ENCODE results near the gene GALNT18.

Gene GALNT18

GRCh38 chr11:11427542-11427941 lies 194.3 kb downstream of the GALNT18 start:
- H3K4me1 Mint-ChIP-seq = no peaks in the 10 kb centered on the region
- no peaks in the 10 kb centered on the region for H3K27me3 Mint-ChIP-seq
- H3K27ac Mint-ChIP-seq = no peak overlapping the region
- H3K36me3 Mint-ChIP-seq = no peaks in the 10 kb centered on the region
- H3K4me3 Mint-ChIP-seq = no peak overlapping the region
- no peaks in the 10 kb centered on the region for H3K9me3 Mint-ChIP-seq

- no peaks in the 10 kb centered on the region for H3K36me3 Mint-ChIP-seq
- H3K4me1 Mint-ChIP-seq = no peaks in the 10 kb centered on the region
- no peaks in the 10 kb centered on the region for H3K9me3 Mint-ChIP-seq
- no peak overlapping the region for H3K4me3 Mint-ChIP-seq
- no peak overlapping the region for H3K27ac Mint-ChIP-seq
- no peaks in the 10 kb centered on the region for H3K27me3 Mint-ChIP-seq
These were observed 194.7 kb downstream of the GALNT18 start for GRCh38 chr11:11427140-11427539.

GRCh38 chr11:11426226-11426952 lies 195.4 kb downstream of the GALNT18 start:
- H3K9me3 Mint-ChIP-seq = no peaks in the 10 kb centered on the region
- H3K4me1 Mint-ChIP-seq = no peaks in the 10 kb centered on the region
- no peaks in the 10 kb centered on the region for H3K36me3 Mint-ChIP-seq
- H3K4me3 Mint-ChIP-seq = no peak overlapping the region
- no peaks in the 10 kb centered on the region for H3K27me3 Mint-ChIP-seq
- H3K27ac Mint-ChIP-seq = no peak overlapping the region

GRCh38 chr11:11425806-11426205 lies 196.0 kb downstream of the GALNT18 start:
- no peak overlapping the region for H3K4me3 Mint-ChIP-seq
- H3K27me3 Mint-ChIP-seq = no peaks in the 10 kb centered on the region
- H3K27ac Mint-ChIP-seq = no peak overlapping the region
- H3K4me1 Mint-ChIP-seq = no peaks in the 10 kb centered on the region
- no peaks in the 10 kb centered on the region for H3K9me3 Mint-ChIP-seq
- H3K36me3 Mint-ChIP-seq = no peaks in the 10 kb centered on the region

- no peaks in the 10 kb centered on the region for H3K9me3 Mint-ChIP-seq
These were observed 197.1 kb downstream of the GALNT18 start for GRCh38 chr11:11424688-11425087.

GRCh38 chr11:11422411-11423128 lies 199.2 kb downstream of the GALNT18 start:
- Mint-ChIP-seq H3K36me3 (no peaks in the 10 kb centered on the region), H3K27ac (no peak overlapping the region), H3K9me3 (no peaks in the 10 kb centered on the region), H3K4me3 (no peak overlapping the region), H3K27me3 (no peaks in the 10 kb centered on the region), H3K4me1 (no peaks in the 10 kb centered on the region)

More at GRCh38 chr11:11424688-11425087, 197.1 kb downstream of the GALNT18 start:
- Mint-ChIP-seq H3K36me3 (no peaks in the 10 kb centered on the region), H3K27me3 (no peaks in the 10 kb centered on the region), H3K27ac (no peak overlapping the region), H3K4me3 (no peak overlapping the region), H3K4me1 (no peaks in the 10 kb centered on the region)

- Mint-ChIP-seq H3K4me1 (no peaks in the 10 kb centered on the region), H3K27ac (no peak overlapping the region), H3K9me3 (no peaks in the 10 kb centered on the region), H3K4me3 (no peak overlapping the region), H3K27me3 (peaks cover 5% of the 10 kb centered on the region), H3K36me3 (no peaks in the 10 kb centered on the region)
These were observed 200.3 kb downstream of the GALNT18 start for GRCh38 chr11:11421509-11421908.

- Mint-ChIP-seq H3K36me3 (no peaks in the 10 kb centered on the region), H3K4me3 (no peak overlapping the region), H3K4me1 (no peaks in the 10 kb centered on the region), H3K27ac (no peak overlapping the region), H3K9me3 (no peaks in the 10 kb centered on the region), H3K27me3 (peaks cover 6% of the 10 kb centered on the region)
These were observed 200.9 kb downstream of the GALNT18 start for GRCh38 chr11:11420899-11421285.

- Mint-ChIP-seq H3K9me3 (no peaks in the 10 kb centered on the region), H3K27me3 (peaks cover 6% of the 10 kb centered on the region), H3K27ac (no peak overlapping the region), H3K4me3 (no peak overlapping the region), H3K36me3 (no peaks in the 10 kb centered on the region), H3K4me1 (no peaks in the 10 kb centered on the region)
These were observed 201.5 kb downstream of the GALNT18 start for GRCh38 chr11:11420191-11420898.

GRCh38 chr11:11419747-11420146 lies 202.1 kb downstream of the GALNT18 start:
- Mint-ChIP-seq H3K27me3 (peaks cover 6% of the 10 kb centered on the region), H3K9me3 (no peaks in the 10 kb centered on the region), H3K36me3 (no peaks in the 10 kb centered on the region), H3K27ac (no peak overlapping the region), H3K4me1 (no peaks in the 10 kb centered on the region), H3K4me3 (no peak overlapping the region)

- no peak overlapping the region for H3K27ac Mint-ChIP-seq
- no peak overlapping the region for H3K4me3 Mint-ChIP-seq
- H3K27me3 Mint-ChIP-seq = peaks cover 6% of the 10 kb centered on the region
- no peaks in the 10 kb centered on the region for H3K4me1 Mint-ChIP-seq
- H3K36me3 Mint-ChIP-seq = no peaks in the 10 kb centered on the region
- no peaks in the 10 kb centered on the region for H3K9me3 Mint-ChIP-seq
These were observed 204.9 kb downstream of the GALNT18 start for GRCh38 chr11:11416917-11417316.

GRCh38 chr11:11416502-11416901 lies 205.3 kb downstream of the GALNT18 start:
- Mint-ChIP-seq H3K9me3 (no peaks in the 10 kb centered on the region), H3K4me3 (no peak overlapping the region), H3K36me3 (no peaks in the 10 kb centered on the region), H3K27ac (no peak overlapping the region), H3K4me1 (no peaks in the 10 kb centered on the region), H3K27me3 (peaks cover 6% of the 10 kb centered on the region)

GRCh38 chr11:11415901-11416300 lies 205.9 kb downstream of the GALNT18 start:
- Mint-ChIP-seq H3K27me3 (peaks cover 6% of the 10 kb centered on the region), H3K4me3 (no peak overlapping the region), H3K9me3 (no peaks in the 10 kb centered on the region), H3K27ac (no peak overlapping the region), H3K36me3 (no peaks in the 10 kb centered on the region), H3K4me1 (no peaks in the 10 kb centered on the region)

GRCh38 chr11:11414996-11415395 lies 206.8 kb downstream of the GALNT18 start:
- Mint-ChIP-seq H3K36me3 (no peaks in the 10 kb centered on the region), H3K9me3 (no peaks in the 10 kb centered on the region), H3K27ac (no peak overlapping the region), H3K4me3 (no peak overlapping the region), H3K4me1 (no peaks in the 10 kb centered on the region), H3K27me3 (peaks cover 6% of the 10 kb centered on the region)

- H3K9me3 Mint-ChIP-seq = no peaks in the 10 kb centered on the region
- no peak overlapping the region for H3K27ac Mint-ChIP-seq
- no peaks in the 10 kb centered on the region for H3K36me3 Mint-ChIP-seq
- peaks cover 6% of the 10 kb centered on the region for H3K27me3 Mint-ChIP-seq
- no peaks in the 10 kb centered on the region for H3K4me1 Mint-ChIP-seq
- no peak overlapping the region for H3K4me3 Mint-ChIP-seq
These were observed 208.0 kb downstream of the GALNT18 start for GRCh38 chr11:11413776-11414175.

- H3K36me3 Mint-ChIP-seq = no peaks in the 10 kb centered on the region
- H3K4me3 Mint-ChIP-seq = no peak overlapping the region
- no peaks in the 10 kb centered on the region for H3K4me1 Mint-ChIP-seq
- H3K27ac Mint-ChIP-seq = no peak overlapping the region
- peaks cover 3% of the 10 kb centered on the region for H3K27me3 Mint-ChIP-seq
- no peaks in the 10 kb centered on the region for H3K9me3 Mint-ChIP-seq
These were observed 210.3 kb downstream of the GALNT18 start for GRCh38 chr11:11411401-11411985.

Data from activated naive CD4-positive, alpha-beta T cell treated with anti-CD3 and anti-CD28 coated beads, Interleukin-2, amount 50 U/mL, for 24 hours (primary cell).